GDM1 (cell line): ENCODE data around the gene ORC2.

Experiments
- DNase-seq: peaks from one replicate; lab custom pipeline; 2025; lab: John Stamatoyannopoulos, UW

Gene ORC2

GRCh38 chr2:200860092-200860795 is 103.2 kb downstream of the ORC2 start:
- no peak for DNase-seq
